ENCODE results near the gene LRRTM2.

DNA sequence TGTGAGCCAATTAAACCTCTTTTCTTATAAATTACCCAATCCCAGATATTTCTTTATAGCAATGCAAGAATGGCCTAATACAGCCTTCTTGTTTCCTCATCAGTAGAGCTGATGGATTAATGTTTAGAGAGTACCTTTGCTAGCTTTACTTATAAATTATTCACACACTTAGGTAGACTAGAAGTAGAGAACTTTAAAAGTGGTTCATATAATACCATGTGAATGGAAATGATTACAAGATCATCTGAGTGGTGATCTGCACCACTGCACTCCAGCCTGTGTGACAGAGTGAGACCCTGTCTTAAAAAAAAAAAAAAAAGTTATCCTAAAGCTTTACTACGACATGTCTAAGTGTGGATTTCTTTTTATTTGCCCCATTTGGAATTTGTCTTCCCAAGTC is 23.2 kb upstream of the LRRTM2 start:
- no peak for TF ChIP-seq EP300 (IDR thresholded peaks at IDR 0.05)
- TF ChIP-seq, protein P1, sequence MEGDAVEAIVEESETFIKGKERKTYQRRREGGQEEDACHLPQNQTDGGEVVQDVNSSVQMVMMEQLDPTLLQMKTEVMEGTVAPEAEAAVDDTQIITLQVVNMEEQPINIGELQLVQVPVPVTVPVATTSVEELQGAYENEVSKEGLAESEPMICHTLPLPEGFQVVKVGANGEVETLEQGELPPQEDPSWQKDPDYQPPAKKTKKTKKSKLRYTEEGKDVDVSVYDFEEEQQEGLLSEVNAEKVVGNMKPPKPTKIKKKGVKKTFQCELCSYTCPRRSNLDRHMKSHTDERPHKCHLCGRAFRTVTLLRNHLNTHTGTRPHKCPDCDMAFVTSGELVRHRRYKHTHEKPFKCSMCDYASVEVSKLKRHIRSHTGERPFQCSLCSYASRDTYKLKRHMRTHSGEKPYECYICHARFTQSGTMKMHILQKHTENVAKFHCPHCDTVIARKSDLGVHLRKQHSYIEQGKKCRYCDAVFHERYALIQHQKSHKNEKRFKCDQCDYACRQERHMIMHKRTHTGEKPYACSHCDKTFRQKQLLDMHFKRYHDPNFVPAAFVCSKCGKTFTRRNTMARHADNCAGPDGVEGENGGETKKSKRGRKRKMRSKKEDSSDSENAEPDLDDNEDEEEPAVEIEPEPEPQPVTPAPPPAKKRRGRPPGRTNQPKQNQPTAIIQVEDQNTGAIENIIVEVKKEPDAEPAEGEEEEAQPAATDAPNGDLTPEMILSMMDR (IDR thresholded peaks at IDR 0.05): no peak
- no peak for TF ChIP-seq POLR2A (IDR thresholded peaks at IDR 0.05)
